Measurements from ENCODE around the gene RSPH9. TPM values are rescaled to one million over a fixed set of nuclear protein-coding genes. Genes with fewer than 3 reads are reported as not detected.

RSPH9 gene
- total RNA-seq, 1 donor from 2014 or later, result 0.63 TPM

DNA sequence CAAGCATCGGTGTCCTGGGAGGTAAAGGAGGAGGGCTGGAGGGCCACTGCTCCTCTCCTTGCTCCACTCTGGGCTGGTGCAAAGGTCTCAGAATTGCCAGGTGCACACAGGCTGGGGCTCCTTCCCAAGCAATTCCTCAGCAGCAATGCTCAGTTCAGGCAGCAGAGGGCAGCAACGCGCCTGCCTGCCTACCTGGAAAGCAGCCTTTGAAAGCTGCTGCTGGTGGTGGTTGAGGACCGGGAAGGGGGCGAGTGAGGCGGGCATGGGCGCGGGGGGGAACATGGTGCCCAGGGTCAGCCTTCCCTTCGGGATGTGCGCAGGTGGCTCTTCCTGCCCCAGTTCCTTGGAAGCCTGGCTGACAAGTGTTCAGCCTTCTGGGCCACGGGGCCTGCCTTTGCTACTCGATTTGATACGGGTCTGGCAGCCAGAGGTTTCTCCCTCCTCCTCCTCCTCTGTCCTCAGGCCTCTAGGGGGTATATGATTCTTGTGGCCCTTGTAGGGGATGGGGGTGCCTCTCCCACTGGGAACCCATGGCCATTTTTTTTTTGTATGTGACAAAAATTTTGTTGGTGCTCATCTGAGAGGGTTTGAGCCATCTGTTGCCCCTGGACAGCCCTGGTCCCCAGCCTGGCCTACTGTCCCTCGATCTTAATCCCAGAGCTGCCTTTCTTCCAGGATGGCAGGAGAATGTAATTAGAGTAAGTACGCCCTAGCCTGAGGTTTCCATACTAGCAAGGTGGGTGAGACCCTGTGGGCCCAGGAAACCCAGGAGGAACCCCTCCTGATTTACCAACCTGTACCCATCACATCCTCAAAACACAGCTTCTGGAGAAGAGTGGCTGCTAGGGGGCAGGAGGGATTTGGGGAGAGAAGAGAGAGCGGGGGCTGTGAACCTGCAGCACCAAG, 22.7 kb downstream of the RSPH9 start:
- Mint-ChIP-seq H3K27me3 (ENCODE audit: low read depth) (peaks cover 15% of the 10 kb centered on the region), H3K36me3 (ENCODE audit: low read depth) (no peaks in the 10 kb centered on the region), H3K4me3 (peak overlapping the region; percentile 75), H3K9me3 (no peaks in the 10 kb centered on the region), H3K27ac (ENCODE audit: unreplicated experiment) (no peak overlapping the region), H3K4me1 (peaks cover 19% of the 10 kb centered on the region)
- peak; percentile 93 for TF ChIP-seq CTCF (conservative IDR thresholded peaks at IDR 0.05)
- peak; percentile 95 for DNase-seq (ENCODE audit: low read depth, low spot score)

- Mint-ChIP-seq H3K4me3 (peak overlapping the region; percentile 75), H3K27ac (ENCODE audit: unreplicated experiment) (no peak overlapping the region), H3K4me1 (peaks cover 19% of the 10 kb centered on the region), H3K36me3 (ENCODE audit: low read depth) (no peaks in the 10 kb centered on the region), H3K9me3 (no peaks in the 10 kb centered on the region), H3K27me3 (ENCODE audit: low read depth) (peaks cover 15% of the 10 kb centered on the region)
- DNase-seq (ENCODE audit: low read depth, low spot score), result peak; percentile 23
- peak; percentile 59 for TF ChIP-seq CTCF (conservative IDR thresholded peaks at IDR 0.05)
These were observed 23.6 kb downstream of the RSPH9 start for GRCh38 chr6:43668151-43669028.

GRCh38 chr6:43669050-43669921, 24.4 kb downstream of the RSPH9 start:
- no peak for TF ChIP-seq CTCF (conservative IDR thresholded peaks at IDR 0.05)
- DNase-seq (ENCODE audit: low read depth, low spot score), result no peak
- Mint-ChIP-seq H3K4me1 (peaks cover 19% of the 10 kb centered on the region), H3K4me3 (peak overlapping the region; percentile 54), H3K36me3 (ENCODE audit: low read depth) (no peaks in the 10 kb centered on the region), H3K27me3 (ENCODE audit: low read depth) (peaks cover 13% of the 10 kb centered on the region), H3K9me3 (no peaks in the 10 kb centered on the region), H3K27ac (ENCODE audit: unreplicated experiment) (no peak overlapping the region)

- no peak for DNase-seq (ENCODE audit: low read depth, low spot score)
- H3K27me3 Mint-ChIP-seq (ENCODE audit: low read depth), result peaks cover 12% of the 10 kb centered on the region
- H3K4me1 Mint-ChIP-seq, result peaks cover 19% of the 10 kb centered on the region
- no peak overlapping the region for H3K4me3 Mint-ChIP-seq
- TF ChIP-seq CTCF (conservative IDR thresholded peaks at IDR 0.05), result no peak
- no peak overlapping the region for H3K27ac Mint-ChIP-seq (ENCODE audit: unreplicated experiment)
- H3K36me3 Mint-ChIP-seq (ENCODE audit: low read depth), result peaks cover 5% of the 10 kb centered on the region
- H3K9me3 Mint-ChIP-seq, result no peaks in the 10 kb centered on the region
These were observed 25.2 kb downstream of the RSPH9 start for GRCh38 chr6:43669922-43670622.

All from neural crest cell (in vitro differentiated cells).